ENCODE measurements around the gene CD58. TPM values are rescaled to one million over a fixed set of nuclear protein-coding genes. Genes with fewer than 3 reads are reported as not detected.
"Not testable (repeated sequence)": the region's sequence is repeated elsewhere in the genome, so short reads cannot be mapped to it uniquely, and the experiment has no call there.

CD58 gene
- total RNA-seq, 2 experiments from 2014 or later, result 11.1 to 12.7 TPM

DNA sequence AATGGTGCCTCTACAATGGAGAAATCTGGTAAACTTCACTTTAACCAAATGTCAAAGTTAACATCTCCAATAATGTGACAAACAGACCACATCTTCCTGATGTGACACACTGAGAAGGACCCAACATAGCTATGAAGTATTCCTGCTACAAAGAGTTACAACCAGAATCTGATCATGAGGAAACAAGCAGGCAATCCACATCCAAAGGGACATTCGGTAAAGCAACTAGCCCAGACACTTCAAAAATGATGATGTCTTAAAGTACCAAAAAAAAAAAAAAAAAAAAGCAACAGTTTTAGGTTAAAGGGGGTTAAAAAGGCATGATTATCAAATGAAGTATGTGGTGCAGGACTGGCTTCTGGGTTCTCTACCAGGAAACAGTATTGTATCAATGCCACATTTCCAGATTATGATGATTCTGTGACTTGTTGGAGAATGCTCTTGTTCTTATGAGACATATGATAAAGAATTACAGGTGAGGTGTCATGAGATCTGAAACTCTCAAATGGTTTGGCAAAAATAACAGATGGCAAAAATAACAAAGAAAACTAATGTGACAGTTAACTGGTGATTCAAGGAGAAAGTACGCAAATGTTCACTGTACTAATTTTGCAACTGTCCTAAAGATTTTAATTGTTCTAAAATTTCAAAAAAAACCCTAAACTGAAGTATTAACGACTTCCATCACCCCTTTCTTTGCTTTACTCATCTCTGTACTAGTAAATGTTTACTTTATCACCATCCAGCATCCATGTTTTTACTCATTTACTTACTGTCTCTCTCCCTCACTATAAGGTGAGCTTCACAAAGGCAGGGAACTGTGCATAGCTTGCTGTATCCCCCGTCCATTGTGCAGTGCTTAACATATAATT lies 2.8 kb downstream of the CD58 start:
- peaks cover 62% of the 10 kb centered on the region for H3K4me1 Mint-ChIP-seq (ENCODE audit: low read depth)
- ChIA-PET CTCF (interaction anchor here (1.3 to 1.8 kb wide), 6 partner anchors 11 to 429 kb away, joined by 3 to 10 read pairs (median 5); no protein-coding TSS in a partner anchor), POLR2A (interaction anchor here (1.1 to 2.8 kb wide), 3 partner anchors 11 to 57 kb away, joined by 4 to 11 read pairs (median 5); no protein-coding TSS in a partner anchor)
- intact Hi-C loops (cut with micrococcal nuclease), result no loop called here
- H3K4me3 Mint-ChIP-seq, result peak overlapping the region; percentile 91
- peaks cover 30% of the 10 kb centered on the region for H3K36me3 Mint-ChIP-seq (ENCODE audit: low read depth)
- no peak overlapping the region for H3K27ac Mint-ChIP-seq
- no peak for ATAC-seq
- no peak for DNase-seq
- H3K9me3 Mint-ChIP-seq, result peaks cover 15% of the 10 kb centered on the region
- peaks cover 5% of the 10 kb centered on the region for H3K27me3 Mint-ChIP-seq
- TF ChIP-seq, protein P1, sequence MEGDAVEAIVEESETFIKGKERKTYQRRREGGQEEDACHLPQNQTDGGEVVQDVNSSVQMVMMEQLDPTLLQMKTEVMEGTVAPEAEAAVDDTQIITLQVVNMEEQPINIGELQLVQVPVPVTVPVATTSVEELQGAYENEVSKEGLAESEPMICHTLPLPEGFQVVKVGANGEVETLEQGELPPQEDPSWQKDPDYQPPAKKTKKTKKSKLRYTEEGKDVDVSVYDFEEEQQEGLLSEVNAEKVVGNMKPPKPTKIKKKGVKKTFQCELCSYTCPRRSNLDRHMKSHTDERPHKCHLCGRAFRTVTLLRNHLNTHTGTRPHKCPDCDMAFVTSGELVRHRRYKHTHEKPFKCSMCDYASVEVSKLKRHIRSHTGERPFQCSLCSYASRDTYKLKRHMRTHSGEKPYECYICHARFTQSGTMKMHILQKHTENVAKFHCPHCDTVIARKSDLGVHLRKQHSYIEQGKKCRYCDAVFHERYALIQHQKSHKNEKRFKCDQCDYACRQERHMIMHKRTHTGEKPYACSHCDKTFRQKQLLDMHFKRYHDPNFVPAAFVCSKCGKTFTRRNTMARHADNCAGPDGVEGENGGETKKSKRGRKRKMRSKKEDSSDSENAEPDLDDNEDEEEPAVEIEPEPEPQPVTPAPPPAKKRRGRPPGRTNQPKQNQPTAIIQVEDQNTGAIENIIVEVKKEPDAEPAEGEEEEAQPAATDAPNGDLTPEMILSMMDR (IDR thresholded peaks at IDR 0.05), result no peak

DNA sequence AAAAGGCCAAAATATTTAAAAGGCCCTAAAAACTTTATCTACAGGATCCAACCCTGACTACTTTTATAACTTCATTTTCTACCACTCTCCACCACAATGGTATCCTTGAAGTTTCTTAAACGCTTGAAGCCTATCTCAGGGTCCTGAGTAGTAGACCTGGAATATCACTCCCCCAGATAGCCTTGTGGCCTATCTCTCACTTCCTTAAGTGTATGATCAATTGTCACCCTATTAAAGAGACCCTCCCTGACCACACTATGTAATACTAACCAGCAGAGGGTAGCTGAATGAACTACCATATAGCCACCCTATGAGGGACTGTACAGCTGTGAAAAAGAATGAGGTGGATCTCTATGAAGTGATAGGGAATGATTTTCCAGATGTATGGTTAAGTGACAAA lies 5.6 kb downstream of the CD58 start:
- no peak overlapping the region for H3K4me3 Mint-ChIP-seq
- ATAC-seq, result no peak
- TF ChIP-seq, protein P1 (IDR thresholded peaks at IDR 0.05), result no peak
- ChIA-PET POLR2A (no interaction called here), CTCF (no interaction called here)
- H3K27me3 Mint-ChIP-seq, result no peaks in the 10 kb centered on the region
- no peak overlapping the region for H3K27ac Mint-ChIP-seq
- intact Hi-C loops (cut with micrococcal nuclease), result no loop called here
- peaks cover 41% of the 10 kb centered on the region for H3K36me3 Mint-ChIP-seq (ENCODE audit: low read depth)
- no peak for DNase-seq
- H3K4me1 Mint-ChIP-seq (ENCODE audit: low read depth), result peaks cover 74% of the 10 kb centered on the region
- peaks cover 19% of the 10 kb centered on the region for H3K9me3 Mint-ChIP-seq

DNA sequence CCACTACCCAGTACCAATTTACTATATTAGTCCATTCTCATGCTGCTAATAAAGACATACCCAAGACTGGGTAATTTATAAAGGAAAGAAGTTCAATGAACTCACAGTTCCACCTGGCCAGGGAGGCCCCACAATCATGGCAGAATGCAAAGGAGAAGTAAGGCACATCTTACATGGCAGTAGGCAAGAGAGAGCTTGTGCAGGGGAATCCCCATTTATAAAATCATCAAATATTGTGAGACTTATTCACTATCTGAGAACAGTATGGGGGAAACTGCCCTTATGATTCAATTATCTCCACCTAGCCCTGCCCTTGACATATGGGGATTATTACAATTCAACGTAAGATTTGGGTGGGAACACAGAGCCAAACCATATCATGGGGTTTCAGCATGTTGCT lies 6.4 kb downstream of the CD58 start:
- ATAC-seq, result no peak
- TF ChIP-seq, protein P1 (IDR thresholded peaks at IDR 0.05), result no peak
- intact Hi-C loops (cut with micrococcal nuclease), result no loop called here
- ChIA-PET POLR2A (no interaction called here), CTCF (no interaction called here)
- Mint-ChIP-seq H3K27ac (peak overlapping the region; percentile 10), H3K4me3 (no peak overlapping the region), H3K36me3 (ENCODE audit: low read depth) (peaks cover 35% of the 10 kb centered on the region), H3K27me3 (no peaks in the 10 kb centered on the region), H3K9me3 (peaks cover 19% of the 10 kb centered on the region), H3K4me1 (ENCODE audit: low read depth) (peaks cover 72% of the 10 kb centered on the region)
- no peak for DNase-seq

DNA sequence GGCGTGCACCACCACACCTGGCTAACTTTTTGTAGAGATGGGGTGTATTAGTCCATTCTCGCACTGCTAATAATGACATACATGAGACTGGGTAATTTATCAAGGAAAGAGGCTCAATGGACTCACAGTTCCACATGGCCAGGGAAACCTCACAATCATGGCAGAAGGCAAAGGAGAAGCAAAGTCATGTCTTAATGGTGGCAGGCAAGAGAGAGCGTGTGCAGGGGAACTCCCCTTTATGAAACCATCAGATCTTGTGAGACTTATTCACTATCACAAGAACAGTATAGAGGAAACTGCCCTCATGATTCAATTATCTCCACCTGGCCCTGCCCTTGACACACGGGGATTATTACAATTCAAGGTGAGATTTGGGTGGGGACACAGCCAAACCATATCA lies 8.4 kb downstream of the CD58 start:
- peaks cover 35% of the 10 kb centered on the region for H3K36me3 Mint-ChIP-seq (ENCODE audit: low read depth)
- ATAC-seq; CTCF ChIA-PET; intact Hi-C loops (cut with micrococcal nuclease); H3K4me3 Mint-ChIP-seq; POLR2A ChIA-PET; H3K27me3 Mint-ChIP-seq: not testable (repeated sequence)
- peaks cover 19% of the 10 kb centered on the region for H3K9me3 Mint-ChIP-seq
- DNase-seq, result peak; percentile 11
- peaks cover 71% of the 10 kb centered on the region for H3K4me1 Mint-ChIP-seq (ENCODE audit: low read depth)
- H3K27ac Mint-ChIP-seq, result peak overlapping the region; percentile 32

DNA sequence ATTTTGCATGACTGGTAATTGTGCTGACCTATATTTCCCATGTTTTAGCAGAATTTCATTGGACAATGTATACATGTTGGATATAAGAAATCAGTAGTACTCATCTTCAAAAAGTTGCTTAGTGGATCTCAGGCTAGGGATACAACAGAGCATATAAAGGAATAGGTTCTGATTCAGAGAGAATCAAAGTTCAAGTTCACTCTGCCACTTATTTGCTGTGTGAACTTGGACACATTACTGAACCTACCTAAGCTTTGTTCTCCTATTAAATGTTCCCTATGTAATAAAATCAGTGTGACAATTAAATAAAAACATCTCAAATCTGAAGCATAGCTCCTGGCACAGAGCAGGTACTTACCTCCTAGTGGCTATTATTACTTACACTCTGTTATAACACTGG lies 9.3 kb downstream of the CD58 start:
- H3K4me3 Mint-ChIP-seq, result no peak overlapping the region
- peaks cover 35% of the 10 kb centered on the region for H3K36me3 Mint-ChIP-seq (ENCODE audit: low read depth)
- ATAC-seq, result no peak
- no peak overlapping the region for H3K27ac Mint-ChIP-seq
- intact Hi-C loops (cut with micrococcal nuclease), result no loop called here
- CTCF ChIA-PET, result no interaction called here
- no peaks in the 10 kb centered on the region for H3K27me3 Mint-ChIP-seq
- POLR2A ChIA-PET, result no interaction called here
- H3K9me3 Mint-ChIP-seq, result peaks cover 19% of the 10 kb centered on the region
- TF ChIP-seq, protein P1 (IDR thresholded peaks at IDR 0.05), result no peak
- H3K4me1 Mint-ChIP-seq (ENCODE audit: low read depth), result peaks cover 76% of the 10 kb centered on the region
- no peak for DNase-seq
